Measurements from ENCODE around the gene SLC35B1.
"Not testable (repeated sequence)": the region's sequence is repeated elsewhere in the genome, so short reads cannot be mapped to it uniquely, and the experiment has no call there.

Gene SLC35B1

GRCh38 chr17:49674507-49674906 lies 33.3 kb downstream of the SLC35B1 start:
- TF ChIP-seq CTCF (IDR thresholded peaks at IDR 0.05) = no peak
- TF ChIP-seq ZFX (IDR thresholded peaks at IDR 0.05; ENCODE audit: borderline replicate concordance) = no peak

GRCh38 chr17:49673679-49674078 lies 34.1 kb downstream of the SLC35B1 start:
- H3K27ac ChIP-seq = not testable (repeated sequence)

More at GRCh38 chr17:49674507-49674906, 33.3 kb downstream of the SLC35B1 start:
- H3K27ac ChIP-seq = no peak overlapping the region

GRCh38 chr17:49670641-49671040 lies 37.1 kb downstream of the SLC35B1 start:
- TF ChIP-seq CTCF (IDR thresholded peaks at IDR 0.05) = no peak
- TF ChIP-seq ZFX (IDR thresholded peaks at IDR 0.05; ENCODE audit: borderline replicate concordance) = no peak
- no peak overlapping the region for H3K27ac ChIP-seq

- H3K27ac ChIP-seq = no peak overlapping the region
- TF ChIP-seq CTCF (IDR thresholded peaks at IDR 0.05) = no peak
- no peak for TF ChIP-seq ZFX (IDR thresholded peaks at IDR 0.05; ENCODE audit: borderline replicate concordance)
Measured at GRCh38 chr17:49670002-49670401, 37.8 kb downstream of the SLC35B1 start.

DNA sequence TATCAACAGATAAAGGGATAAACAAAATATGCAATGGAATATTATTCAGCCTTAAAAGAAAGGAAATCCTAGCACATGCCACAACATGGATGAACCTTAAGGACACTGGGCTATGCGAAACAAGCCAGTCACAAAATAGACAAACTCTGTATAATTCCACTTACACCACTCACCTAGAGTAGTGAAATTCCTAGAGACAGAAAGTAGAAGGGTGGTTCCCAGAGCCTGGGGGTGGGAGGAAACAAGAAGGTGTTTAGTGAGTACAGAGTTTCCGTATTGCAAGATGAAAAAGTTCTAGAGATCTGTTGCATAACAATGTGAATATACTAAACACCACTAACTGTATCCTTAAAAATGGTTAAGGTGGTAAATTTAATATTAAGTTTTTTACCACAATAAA lies 39.9 kb downstream of the SLC35B1 start:
- H3K27ac ChIP-seq = no peak overlapping the region
- no peak for TF ChIP-seq ZFX (IDR thresholded peaks at IDR 0.05; ENCODE audit: borderline replicate concordance)

DNA sequence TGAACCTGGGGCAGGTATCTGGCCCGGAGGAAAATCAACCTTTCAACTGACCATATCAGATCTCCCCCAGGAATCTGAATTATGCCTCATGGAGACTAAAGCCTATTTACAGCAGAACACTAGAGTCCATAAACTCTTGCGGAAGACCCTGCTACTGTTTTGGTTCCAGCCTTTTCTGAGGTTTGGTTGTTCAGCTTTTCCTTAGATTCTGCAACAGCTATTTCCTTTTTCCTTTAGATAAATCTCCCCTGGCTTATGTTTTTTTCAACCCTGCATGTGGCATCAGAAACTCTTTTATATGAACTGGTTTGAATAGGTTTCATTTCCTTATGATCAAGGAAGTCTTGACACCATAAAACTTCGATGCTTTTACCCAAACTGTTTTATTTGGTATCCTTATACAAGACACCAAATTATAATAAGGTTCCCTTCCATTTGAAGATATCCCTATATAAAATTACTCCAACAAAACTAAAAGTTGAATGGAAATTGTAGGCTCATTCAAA lies 43.0 kb downstream of the SLC35B1 start:
- TF ChIP-seq ZFX (IDR thresholded peaks at IDR 0.05; ENCODE audit: borderline replicate concordance) = no peak

DNA sequence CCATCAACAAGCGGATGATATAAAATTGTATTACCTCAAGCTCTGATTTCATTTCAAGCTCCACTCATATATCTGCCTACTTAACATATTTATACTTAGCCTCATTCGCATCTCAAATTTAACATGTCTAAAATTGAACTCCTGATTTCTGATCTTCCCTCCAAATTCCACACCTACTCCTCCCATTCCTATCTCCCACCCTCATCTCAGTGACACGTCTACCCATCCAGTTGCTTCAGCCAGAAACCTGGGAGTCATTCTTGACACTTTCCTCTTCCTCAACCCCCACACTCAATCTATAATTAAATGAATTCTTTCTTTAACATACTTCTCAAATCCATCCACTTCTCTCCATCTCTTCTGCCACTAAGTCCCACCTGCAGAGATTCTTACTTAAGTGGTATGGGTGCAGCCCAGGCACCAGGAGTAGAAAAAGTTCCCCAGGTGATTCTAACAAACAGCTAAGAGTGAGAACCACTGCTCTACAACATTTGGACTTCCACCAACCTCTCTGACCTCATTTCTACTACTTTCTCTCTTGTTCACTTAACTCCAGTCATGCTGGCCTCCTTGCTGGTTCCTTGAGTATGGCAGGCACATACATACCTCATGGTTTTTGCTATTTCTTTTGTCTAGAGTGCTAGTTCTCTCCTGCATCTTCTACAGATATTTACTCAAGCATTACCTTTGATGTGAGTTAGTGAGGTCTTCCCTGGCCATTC lies 47.9 kb downstream of the SLC35B1 start:
- no peak overlapping the region for H3K27ac ChIP-seq
- TF ChIP-seq CTCF (IDR thresholded peaks at IDR 0.05) = no peak
- TF ChIP-seq ZFX (IDR thresholded peaks at IDR 0.05; ENCODE audit: borderline replicate concordance) = no peak

More for the DNA sequence above, 43.0 kb downstream of the SLC35B1 start:
- no peak overlapping the region for H3K27ac ChIP-seq

DNA sequence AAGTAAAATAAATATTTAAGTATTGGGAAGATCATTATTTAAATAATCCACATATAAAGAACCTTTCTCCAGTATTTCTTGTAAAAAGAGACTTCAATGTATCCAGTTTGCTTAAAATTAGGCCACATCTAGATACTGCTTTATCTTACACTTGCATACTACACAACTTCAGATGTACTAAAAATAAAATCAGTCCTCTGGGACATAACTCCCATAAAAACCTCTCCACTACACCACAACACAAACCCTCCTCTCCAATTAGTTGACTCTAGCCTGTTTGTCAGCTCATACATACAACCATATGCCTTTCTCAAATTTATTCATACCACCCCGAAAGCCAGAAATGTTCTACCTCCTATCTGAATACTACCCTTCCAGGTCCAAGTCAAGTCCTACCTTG lies 51.5 kb downstream of the SLC35B1 start:
- TF ChIP-seq CTCF (IDR thresholded peaks at IDR 0.05) (no peak), ZFX (IDR thresholded peaks at IDR 0.05; ENCODE audit: borderline replicate concordance) (no peak)
- H3K27ac ChIP-seq = no peak overlapping the region

Data from 22Rv1 (cell line).